ENCODE measurements around the gene ARIH2.

- no peak for TF ChIP-seq CTCF (IDR thresholded peaks at IDR 0.05)
- TF ChIP-seq EP300 (IDR thresholded peaks at IDR 0.05), result no peak
- TF ChIP-seq POLR2AphosphoS5 (IDR thresholded peaks at IDR 0.05), result no peak
Observed at GRCh38 chr3:49022688-49023171, 104.1 kb downstream of the ARIH2 start.
